GM18498 (cell line): ENCODE measurements around the gene LRRC8D.

Experiments
- ATAC-seq: cut with Tn5 transposase; IDR thresholded peaks from one replicate; pipeline ENCODE4 v1.9.1; 2021; ENCODE audit warnings: mild to moderate bottlenecking, moderate library complexity; ENCODE audit not compliant: unreplicated experiment

LRRC8D gene

GRCh38 chr1:89890085-89890752 is 69.4 kb downstream of the LRRC8D start:
- ATAC-seq = no peak

- ATAC-seq = no peak
These were observed 72.0 kb downstream of the LRRC8D start for GRCh38 chr1:89892816-89893215.

GRCh38 chr1:89894210-89895201 is 73.7 kb downstream of the LRRC8D start:
- ATAC-seq = no peak

- ATAC-seq = no peak
These were observed 75.5 kb downstream of the LRRC8D start for GRCh38 chr1:89896105-89896942.

- ATAC-seq = no peak
These were observed 76.7 kb downstream of the LRRC8D start for GRCh38 chr1:89897347-89898133.

DNA sequence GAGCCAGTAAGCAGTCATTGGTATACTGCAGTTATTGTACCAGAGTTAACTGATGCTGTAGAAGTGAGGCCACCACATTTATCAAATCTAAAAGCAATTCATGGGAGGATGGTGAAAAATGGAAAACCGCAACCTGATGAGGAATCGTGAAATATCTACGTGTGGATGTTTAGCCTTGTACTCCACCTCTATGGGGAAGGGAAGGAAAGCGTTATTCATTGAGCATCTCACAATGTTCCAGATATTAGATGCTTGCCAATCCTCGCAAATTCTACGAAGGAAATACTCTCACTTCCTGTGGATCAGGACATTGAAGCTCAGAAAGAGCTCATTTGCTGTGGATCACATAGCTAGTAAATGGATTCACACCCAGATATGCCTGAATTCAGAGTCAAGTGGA is 77.3 kb downstream of the LRRC8D start:
- no peak for ATAC-seq

DNA sequence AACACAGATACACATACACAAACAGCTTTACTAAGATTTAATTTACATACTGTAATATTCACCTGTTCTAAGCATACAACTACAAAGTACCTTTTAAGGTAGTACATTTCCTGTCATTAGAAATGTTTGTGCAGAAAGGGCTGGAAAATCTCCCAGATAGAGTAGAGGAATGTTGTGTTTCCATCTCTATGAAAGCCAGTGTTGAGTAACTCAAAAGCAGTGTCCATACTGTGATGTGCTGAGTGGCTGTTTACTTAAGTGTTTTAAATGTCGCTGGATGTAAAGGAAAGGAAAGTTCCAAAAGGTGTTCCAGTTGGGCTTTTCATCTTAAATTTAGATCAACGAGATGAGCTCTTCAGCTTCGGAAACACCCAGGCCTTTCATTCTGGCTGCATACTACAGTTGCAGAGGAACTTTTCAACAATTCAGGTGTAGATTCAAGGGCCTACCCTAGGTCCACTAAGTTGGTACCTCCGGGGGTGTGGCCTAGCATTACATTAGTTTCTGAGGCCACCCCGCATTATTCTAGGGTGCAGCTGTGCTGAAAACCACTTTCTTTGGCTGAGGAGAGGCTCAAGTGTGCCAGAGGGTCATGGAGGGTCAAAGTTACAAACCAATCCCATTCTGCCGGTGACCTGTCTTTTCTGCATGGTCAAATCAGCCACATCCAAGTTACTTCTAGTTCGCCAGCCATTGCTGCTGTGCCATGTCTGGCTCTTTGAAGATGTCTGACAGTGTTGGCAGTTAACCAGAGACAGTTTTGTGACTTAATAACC is 78.1 kb downstream of the LRRC8D start:
- ATAC-seq = no peak

GRCh38 chr1:89900323-89900722 is 79.5 kb downstream of the LRRC8D start:
- ATAC-seq = no peak

DNA sequence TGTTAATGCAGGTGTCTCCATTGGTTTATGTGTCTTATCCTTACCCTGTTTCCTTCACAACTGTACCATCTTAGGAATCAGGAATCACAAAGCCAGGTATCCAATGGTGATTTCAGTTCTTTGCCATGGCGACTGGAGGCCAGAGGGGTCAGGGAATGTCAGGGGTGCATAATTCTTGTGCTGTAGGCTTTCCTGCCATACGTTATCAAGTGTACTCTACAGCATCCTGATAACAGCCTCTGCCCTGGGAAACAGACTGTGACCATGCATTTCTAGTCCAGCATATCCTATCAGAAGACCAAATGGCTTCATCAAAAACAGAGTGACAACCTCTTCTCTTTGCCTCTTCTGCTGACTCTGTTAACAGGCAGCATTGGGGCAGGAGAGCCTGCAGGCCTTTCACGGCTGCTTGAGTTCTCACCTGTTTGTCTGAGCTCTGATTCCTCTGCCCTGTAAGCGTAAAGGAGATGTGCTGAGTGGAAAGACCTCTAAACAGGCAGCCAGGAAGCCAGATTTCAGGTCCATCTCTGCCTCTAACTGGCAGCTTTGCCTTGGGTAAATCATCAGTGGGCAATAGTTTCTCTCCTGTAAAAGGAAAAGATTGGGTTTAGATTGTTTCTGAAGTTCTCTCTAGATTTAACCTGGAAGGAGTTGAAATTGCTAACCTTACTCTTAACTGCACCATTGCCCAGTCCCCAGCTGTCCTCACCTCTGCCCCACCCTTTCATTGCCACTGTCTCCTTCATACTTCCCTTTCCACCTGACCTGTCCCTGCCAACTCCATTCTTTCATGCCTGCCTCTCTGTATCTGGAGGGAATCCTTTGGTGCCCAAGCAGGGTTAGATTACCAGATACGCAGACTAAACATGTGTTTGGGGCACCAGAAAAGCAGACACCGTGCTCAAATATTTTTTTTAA is 80.2 kb downstream of the LRRC8D start:
- no peak for ATAC-seq

DNA sequence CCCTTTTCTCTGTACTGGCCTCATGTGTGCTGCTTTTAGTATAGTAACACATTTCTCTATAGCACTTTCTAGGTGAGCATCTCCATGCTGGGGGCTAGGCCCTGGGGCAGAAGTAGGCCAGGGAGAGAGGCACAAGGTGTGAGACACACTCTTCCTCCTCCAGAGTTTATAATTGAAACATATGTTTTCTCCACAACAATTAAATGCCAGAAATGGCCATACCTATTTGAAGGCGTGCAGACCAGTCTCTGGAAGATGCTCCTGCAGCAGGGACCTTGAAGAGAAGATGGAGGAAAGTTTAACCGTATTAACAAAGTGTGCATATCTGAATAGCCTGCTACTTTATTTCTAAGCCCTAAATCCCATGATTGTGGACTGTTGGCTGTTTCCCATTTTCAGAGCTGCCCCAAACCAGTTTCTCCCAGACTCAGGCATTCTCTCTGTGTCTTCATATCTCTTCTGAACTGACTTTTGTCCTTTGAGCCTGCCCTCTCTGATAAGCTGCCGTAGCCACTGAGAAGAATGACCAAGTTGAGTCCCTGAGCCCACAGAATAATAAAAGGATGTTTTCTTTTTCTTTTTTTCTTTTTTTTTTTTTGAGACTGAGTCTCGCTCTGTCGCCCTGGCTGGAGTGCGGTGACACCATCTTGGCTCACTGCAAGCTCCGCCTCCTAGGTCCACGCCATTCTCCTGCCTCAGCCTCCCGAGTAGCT is 81.3 kb downstream of the LRRC8D start:
- ATAC-seq = no peak

DNA sequence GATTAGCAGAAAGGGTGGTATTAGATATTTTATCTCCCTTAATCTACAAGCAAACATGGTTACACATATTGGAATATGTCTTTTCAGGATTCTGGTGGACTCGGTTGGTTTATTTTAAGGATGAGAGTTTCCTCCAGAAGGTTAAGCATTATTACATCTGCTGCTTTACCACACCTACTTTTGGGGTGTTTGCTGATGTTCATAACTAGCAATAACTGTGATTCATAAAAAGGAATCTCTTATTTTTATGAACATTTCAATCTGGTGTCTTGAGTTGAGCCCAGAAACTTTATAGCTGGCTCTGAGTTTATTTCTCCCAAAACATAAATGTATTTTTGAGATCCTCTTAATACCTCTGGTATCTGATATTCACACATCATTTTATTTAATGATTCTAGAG is 82.7 kb downstream of the LRRC8D start:
- ATAC-seq = no peak

DNA sequence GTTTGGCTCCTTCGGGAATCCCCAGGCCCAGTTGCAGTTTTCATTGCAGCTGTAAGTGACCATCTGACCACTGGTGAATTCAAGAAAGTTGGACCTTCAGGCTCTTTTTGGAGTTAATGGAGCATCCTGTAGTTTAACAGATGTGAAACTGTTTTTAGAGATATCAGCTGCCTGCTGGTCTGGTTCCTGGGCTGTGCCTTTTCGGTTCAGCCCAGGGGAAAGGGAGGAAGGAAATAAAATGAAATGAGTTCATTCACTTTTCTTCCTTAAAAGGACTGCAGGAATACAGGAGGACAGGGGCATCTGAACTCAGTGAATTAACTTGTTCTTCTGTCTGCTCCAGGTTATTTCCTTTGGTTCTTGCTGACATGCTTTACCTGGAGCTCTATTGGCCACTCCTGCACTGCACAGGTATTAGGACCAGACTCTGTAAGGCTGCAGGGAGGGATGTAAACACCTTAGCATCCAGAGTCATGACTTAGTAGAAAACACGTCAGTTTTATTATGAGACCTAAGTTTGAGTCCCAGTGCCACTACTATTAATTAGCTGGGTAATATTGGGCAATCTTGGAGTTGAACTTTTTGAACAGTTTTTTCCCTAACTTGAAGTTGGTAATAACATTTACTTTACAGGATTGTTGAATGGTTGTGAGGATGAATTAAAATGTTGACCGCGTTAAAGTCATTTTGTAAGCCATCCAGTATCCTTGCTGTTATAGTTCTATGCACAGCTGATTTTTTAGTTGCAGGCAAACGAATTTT is 83.6 kb downstream of the LRRC8D start:
- no peak for ATAC-seq

DNA sequence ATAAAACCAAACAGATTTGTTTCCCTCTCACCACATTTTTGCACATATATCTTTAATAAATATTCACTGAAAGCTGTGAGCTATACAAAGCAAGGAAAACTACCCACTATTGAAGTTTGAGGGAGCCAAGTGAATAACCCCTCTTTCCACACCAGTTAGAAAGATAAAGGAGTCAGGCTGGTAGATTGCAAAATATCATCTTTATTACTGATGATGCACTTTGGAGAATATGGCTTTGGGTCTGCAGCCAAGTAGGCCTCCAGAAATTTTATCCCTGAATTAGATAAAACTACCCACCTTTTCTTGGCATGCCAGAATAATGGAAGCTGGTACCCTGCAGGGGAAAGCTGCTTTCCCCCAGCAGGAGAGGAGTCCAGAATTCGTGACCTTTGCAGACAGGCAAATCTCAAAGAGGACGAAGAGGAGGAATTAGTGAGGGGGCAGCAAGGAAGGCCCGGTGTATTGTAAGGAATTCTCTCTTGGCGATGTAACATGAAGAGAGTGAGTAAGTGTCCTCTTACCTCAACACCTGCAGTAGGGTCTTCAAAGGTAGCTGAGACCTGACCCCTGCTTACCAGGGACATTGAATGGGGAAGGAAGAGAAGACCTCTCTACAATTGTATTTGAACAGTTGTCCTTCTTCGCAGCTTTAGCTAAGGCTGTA is 84.7 kb downstream of the LRRC8D start:
- ATAC-seq = no peak

DNA sequence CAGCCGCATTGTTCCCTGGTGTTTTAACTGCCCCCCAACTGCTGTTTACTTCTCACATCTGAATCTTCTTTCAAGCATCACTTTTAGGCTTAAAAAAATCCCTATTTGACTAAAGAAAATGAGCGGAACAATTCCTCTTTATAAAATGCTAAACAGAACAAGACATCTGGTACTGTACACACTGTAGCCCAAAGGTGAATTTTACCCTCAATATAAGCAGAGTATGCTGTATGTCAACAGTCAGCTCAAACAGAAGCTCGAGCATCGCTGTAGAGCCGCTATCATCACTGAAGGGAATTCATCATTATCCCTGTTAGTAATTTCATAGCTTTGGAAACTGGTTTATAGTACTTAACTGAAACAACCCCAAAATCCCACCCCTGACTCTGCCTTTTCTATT is 85.3 kb downstream of the LRRC8D start:
- ATAC-seq = no peak

GRCh38 chr1:89907727-89908212 is 86.9 kb downstream of the LRRC8D start:
- no peak for ATAC-seq

DNA sequence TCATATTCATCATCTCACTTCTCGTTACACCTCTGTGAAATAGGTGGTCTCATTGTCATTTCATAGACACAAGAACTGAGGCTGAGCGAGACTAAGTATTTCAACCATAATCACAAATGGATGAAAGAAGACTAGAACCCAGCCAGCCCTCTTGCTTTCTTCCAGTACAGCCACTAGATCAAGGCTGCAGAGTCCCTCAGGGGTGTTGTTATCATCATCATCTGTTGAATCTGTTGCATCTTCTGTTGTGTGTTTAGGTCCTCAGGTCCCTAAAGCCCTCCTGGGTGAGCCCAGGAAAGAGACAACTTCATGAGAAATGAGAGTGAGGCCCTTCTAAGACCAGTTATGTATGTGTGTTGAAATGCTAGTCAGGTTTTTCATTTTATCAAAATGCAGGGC is 87.4 kb downstream of the LRRC8D start:
- no peak for ATAC-seq
